Measurements from ENCODE around the gene MAML3. TPM values are rescaled to one million over a fixed set of nuclear protein-coding genes. Genes with fewer than 3 reads are reported as not detected.
"Not testable (repeated sequence)": the region's sequence is repeated elsewhere in the genome, so short reads cannot be mapped to it uniquely, and the experiment has no call there.

The MAML3 gene
- total RNA-seq, 1 experiment from 2014 or later: 0.13 TPM

GRCh38 chr4:139700568-139700967 lies 453.4 kb downstream of the MAML3 start:
- Histone ChIP-seq H3K36me3 (no peaks in the 10 kb centered on the region), H3K9me3 (no peaks in the 10 kb centered on the region), H3K27me3 (no peaks in the 10 kb centered on the region), H3K4me3 (no peak overlapping the region)
- no peak for DNase-seq

- DNase-seq, H3K9me3 ChIP-seq, H3K36me3 ChIP-seq, H3K27me3 ChIP-seq, H3K4me3 ChIP-seq: not testable (repeated sequence)
Measured at GRCh38 chr4:139698167-139698925, 455.6 kb downstream of the MAML3 start.

- no peaks in the 10 kb centered on the region for H3K9me3 ChIP-seq
Measured at GRCh38 chr4:139696491-139696890, 457.5 kb downstream of the MAML3 start.

GRCh38 chr4:139694522-139695107 lies 459.4 kb downstream of the MAML3 start:
- no peak overlapping the region for H3K4me3 ChIP-seq
- H3K9me3 ChIP-seq: no peaks in the 10 kb centered on the region
- no peaks in the 10 kb centered on the region for H3K36me3 ChIP-seq
- H3K27me3 ChIP-seq: no peaks in the 10 kb centered on the region
- DNase-seq: no peak

More at GRCh38 chr4:139696491-139696890, 457.5 kb downstream of the MAML3 start:
- H3K36me3 ChIP-seq: no peaks in the 10 kb centered on the region
- no peak for DNase-seq
- no peaks in the 10 kb centered on the region for H3K27me3 ChIP-seq
- no peak overlapping the region for H3K4me3 ChIP-seq

GRCh38 chr4:139692309-139693012 lies 461.5 kb downstream of the MAML3 start:
- Histone ChIP-seq H3K27me3 (no peaks in the 10 kb centered on the region), H3K36me3 (no peaks in the 10 kb centered on the region)

GRCh38 chr4:139690419-139690818 lies 463.6 kb downstream of the MAML3 start:
- Histone ChIP-seq H3K36me3 (no peaks in the 10 kb centered on the region), H3K9me3 (no peaks in the 10 kb centered on the region), H3K27me3 (no peaks in the 10 kb centered on the region), H3K4me3 (no peak overlapping the region)
- no peak for DNase-seq

More at GRCh38 chr4:139692309-139693012, 461.5 kb downstream of the MAML3 start:
- Histone ChIP-seq H3K9me3 (no peaks in the 10 kb centered on the region), H3K4me3 (no peak overlapping the region)
- no peak for DNase-seq

- Histone ChIP-seq H3K9me3 (no peaks in the 10 kb centered on the region), H3K4me3 (no peak overlapping the region)
- no peak for DNase-seq
Measured at GRCh38 chr4:139689093-139689722, 464.8 kb downstream of the MAML3 start.

GRCh38 chr4:139686988-139687387 lies 467.0 kb downstream of the MAML3 start:
- DNase-seq: no peak
- no peaks in the 10 kb centered on the region for H3K27me3 ChIP-seq
- no peaks in the 10 kb centered on the region for H3K9me3 ChIP-seq
- H3K4me3 ChIP-seq: no peak overlapping the region
- no peaks in the 10 kb centered on the region for H3K36me3 ChIP-seq

More at GRCh38 chr4:139689093-139689722, 464.8 kb downstream of the MAML3 start:
- Histone ChIP-seq H3K27me3 (no peaks in the 10 kb centered on the region), H3K36me3 (no peaks in the 10 kb centered on the region)

GRCh38 chr4:139686130-139686529 lies 467.9 kb downstream of the MAML3 start:
- Histone ChIP-seq H3K9me3 (no peaks in the 10 kb centered on the region), H3K36me3 (no peaks in the 10 kb centered on the region), H3K4me3 (no peak overlapping the region), H3K27me3 (no peaks in the 10 kb centered on the region)
- no peak for DNase-seq

- no peaks in the 10 kb centered on the region for H3K27me3 ChIP-seq
- no peaks in the 10 kb centered on the region for H3K36me3 ChIP-seq
- H3K9me3 ChIP-seq: no peaks in the 10 kb centered on the region
- no peak overlapping the region for H3K4me3 ChIP-seq
- no peak for DNase-seq
Measured at GRCh38 chr4:139685180-139685579, 468.8 kb downstream of the MAML3 start.

GRCh38 chr4:139684351-139684750 lies 469.6 kb downstream of the MAML3 start:
- DNase-seq: no peak

GRCh38 chr4:139682741-139683151 lies 471.2 kb downstream of the MAML3 start:
- DNase-seq: no peak
- no peak overlapping the region for H3K4me3 ChIP-seq

More at GRCh38 chr4:139684351-139684750, 469.6 kb downstream of the MAML3 start:
- Histone ChIP-seq H3K27me3 (no peaks in the 10 kb centered on the region), H3K9me3 (no peaks in the 10 kb centered on the region), H3K4me3 (no peak overlapping the region), H3K36me3 (no peaks in the 10 kb centered on the region)

GRCh38 chr4:139682309-139682708 lies 471.7 kb downstream of the MAML3 start:
- no peak for DNase-seq
- no peaks in the 10 kb centered on the region for H3K36me3 ChIP-seq
- no peak overlapping the region for H3K4me3 ChIP-seq
- H3K9me3 ChIP-seq: no peaks in the 10 kb centered on the region
- H3K27me3 ChIP-seq: no peaks in the 10 kb centered on the region

More at GRCh38 chr4:139682741-139683151, 471.2 kb downstream of the MAML3 start:
- no peaks in the 10 kb centered on the region for H3K9me3 ChIP-seq
- no peaks in the 10 kb centered on the region for H3K27me3 ChIP-seq
- no peaks in the 10 kb centered on the region for H3K36me3 ChIP-seq

- Histone ChIP-seq H3K27me3 (no peaks in the 10 kb centered on the region), H3K36me3 (no peaks in the 10 kb centered on the region), H3K4me3 (no peak overlapping the region), H3K9me3 (no peaks in the 10 kb centered on the region)
- no peak for DNase-seq
Measured at GRCh38 chr4:139676913-139677585, 476.9 kb downstream of the MAML3 start.

- Histone ChIP-seq H3K4me3 (no peak overlapping the region), H3K9me3 (no peaks in the 10 kb centered on the region)
Measured at GRCh38 chr4:139676365-139676764, 477.6 kb downstream of the MAML3 start.

GRCh38 chr4:139675651-139676050 lies 478.3 kb downstream of the MAML3 start:
- no peaks in the 10 kb centered on the region for H3K27me3 ChIP-seq
- no peak for DNase-seq
- H3K4me3 ChIP-seq: no peak overlapping the region
- no peaks in the 10 kb centered on the region for H3K9me3 ChIP-seq
- no peaks in the 10 kb centered on the region for H3K36me3 ChIP-seq

More at GRCh38 chr4:139676365-139676764, 477.6 kb downstream of the MAML3 start:
- H3K36me3 ChIP-seq: no peaks in the 10 kb centered on the region
- DNase-seq: no peak
- no peaks in the 10 kb centered on the region for H3K27me3 ChIP-seq
